Astrocyte of the hippocampus (primary cell): ENCODE results near the gene PRSS35.
A peak's percentile ranks its signal among the peaks of the same experiment; 100 is the strongest.
"Not testable (repeated sequence)": the region's sequence is repeated elsewhere in the genome, so short reads cannot be mapped to it uniquely, and the experiment has no call there.

Source experiments
- DNase-seq: peaks from one replicate; pipeline ENCODE4 v3.0.0; 2011; ENCODE audit warnings: low read depth, low spot score

The PRSS35 gene

GRCh38 chr6:83517500-83517899 is 5.2 kb downstream of the PRSS35 start:
- no peak for DNase-seq

DNA sequence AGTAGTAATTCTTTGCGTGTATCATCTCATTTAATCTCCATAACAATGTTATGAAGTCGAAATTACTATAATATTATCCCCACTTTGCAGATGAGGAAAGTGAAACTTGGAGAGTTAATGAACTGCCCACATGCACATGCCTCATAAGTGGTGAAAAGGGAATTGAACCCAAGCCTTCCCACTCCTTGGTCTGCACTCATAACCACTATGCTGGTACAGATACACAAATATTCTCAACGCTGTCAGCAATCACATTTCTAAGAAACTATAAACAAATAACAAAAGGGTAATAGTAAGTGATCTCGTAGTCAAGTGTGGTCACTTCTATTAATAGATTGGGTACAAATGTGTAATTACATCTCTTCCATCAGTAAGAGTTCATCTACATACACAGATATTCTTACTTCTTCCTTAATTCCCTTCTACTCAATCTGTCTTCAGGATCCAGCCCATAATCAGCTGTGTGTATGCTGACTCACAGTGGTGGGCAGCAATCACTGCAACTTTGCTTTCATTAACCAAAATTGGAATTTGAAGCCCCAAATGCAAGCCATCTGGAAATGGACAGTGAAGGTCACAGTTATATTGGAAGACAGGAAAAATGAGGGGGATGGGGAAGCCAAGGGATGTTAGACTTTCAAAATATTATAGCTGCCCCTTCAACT is 6.6 kb downstream of the PRSS35 start:
- DNase-seq: peak; percentile 34

GRCh38 chr6:83536034-83536646 is 23.8 kb downstream of the PRSS35 start:
- peak; percentile 44 for DNase-seq

DNA sequence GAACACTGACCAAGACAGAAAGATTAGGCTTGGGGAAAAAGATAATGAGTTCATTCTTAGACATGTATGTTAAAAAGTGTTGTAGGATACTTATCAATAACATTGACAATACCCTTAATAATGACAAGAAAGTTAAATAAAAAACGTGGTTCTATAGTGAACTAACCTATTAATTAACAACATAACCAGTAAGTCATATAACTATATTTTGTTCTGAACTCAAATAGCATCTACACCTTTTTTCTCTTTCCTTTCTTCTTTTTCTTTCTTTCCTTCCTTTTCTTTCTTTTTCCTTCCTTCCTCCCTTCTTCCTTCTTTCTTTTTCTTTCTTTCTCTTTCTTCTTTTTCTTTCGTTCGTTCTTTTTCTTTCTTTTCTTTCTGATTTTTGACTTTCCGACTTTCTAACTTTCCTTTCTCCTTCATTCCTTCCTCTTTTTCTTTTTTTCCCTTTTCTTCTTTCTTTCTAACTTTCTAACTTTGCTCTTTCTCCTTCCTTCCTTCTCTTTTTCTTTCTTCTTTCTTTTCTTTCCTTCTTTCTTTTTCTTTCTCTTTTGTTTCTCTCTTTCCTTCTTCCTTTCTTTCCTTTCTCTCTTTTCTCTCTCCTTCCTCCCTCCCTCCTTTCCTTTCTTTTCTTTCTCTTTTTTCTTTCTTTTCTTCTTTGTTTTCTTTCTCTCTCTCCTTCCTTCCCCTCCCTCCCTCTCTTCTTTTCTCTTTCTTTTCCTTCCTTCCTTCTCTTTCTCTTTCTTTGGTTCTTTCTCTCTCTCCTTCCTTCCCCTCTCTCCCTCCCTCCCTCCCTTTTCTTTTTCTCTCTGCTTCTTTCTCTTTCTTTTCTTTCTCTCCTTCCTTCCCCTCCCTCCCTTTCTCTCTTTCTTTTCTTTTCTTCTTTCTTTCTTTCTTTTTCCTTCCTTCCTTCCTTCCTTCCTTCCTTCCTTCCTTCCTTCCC is 24.6 kb downstream of the PRSS35 start:
- no peak for DNase-seq

GRCh38 chr6:83539678-83540077 is 27.3 kb downstream of the PRSS35 start:
- no peak for DNase-seq

DNA sequence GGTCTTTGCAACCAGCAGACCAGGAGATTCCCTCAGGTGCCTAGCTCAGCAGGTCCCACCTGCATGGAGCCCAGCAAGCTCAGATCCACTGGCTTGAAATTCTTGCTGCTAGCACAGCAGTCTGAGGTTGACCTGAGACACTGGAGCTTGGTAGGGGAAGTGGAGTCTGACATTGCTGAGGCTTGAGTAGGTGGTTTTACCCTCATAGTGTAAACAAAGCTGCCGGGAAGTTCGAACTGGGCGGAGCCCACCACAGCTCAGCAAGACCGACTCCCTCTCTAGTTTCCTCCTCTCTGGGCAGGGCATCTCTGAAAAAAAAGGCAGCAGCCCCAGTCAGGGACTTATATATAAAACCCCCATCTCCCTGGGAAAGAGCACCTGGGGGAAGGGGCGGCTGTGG is 34.3 kb downstream of the PRSS35 start:
- no peak for DNase-seq

- DNase-seq: not testable (repeated sequence)
These were observed 38.1 kb downstream of the PRSS35 start for GRCh38 chr6:83550482-83550881.

DNA sequence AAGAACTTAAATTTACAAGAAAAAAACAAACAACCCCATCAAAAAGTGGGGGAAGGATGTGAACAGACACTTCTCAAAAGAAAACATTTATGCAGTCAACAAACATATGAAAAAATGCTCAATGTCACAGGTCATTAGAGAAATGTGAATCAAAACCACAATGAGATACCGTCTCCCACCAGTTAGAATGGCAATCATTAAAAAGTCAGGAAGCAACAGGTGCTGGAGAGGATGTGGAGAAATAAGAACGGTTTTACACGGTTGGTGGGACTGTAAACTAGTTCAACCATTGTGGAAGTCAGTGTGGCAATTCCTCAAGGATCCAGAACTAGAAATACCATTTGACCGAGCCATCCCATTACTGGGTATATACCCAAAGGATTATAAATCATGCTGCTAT is 39.4 kb downstream of the PRSS35 start:
- not testable (repeated sequence) for DNase-seq

GRCh38 chr6:83556871-83557270 is 44.5 kb downstream of the PRSS35 start:
- no peak for DNase-seq

GRCh38 chr6:83558975-83559374 is 46.6 kb downstream of the PRSS35 start:
- no peak for DNase-seq

DNA sequence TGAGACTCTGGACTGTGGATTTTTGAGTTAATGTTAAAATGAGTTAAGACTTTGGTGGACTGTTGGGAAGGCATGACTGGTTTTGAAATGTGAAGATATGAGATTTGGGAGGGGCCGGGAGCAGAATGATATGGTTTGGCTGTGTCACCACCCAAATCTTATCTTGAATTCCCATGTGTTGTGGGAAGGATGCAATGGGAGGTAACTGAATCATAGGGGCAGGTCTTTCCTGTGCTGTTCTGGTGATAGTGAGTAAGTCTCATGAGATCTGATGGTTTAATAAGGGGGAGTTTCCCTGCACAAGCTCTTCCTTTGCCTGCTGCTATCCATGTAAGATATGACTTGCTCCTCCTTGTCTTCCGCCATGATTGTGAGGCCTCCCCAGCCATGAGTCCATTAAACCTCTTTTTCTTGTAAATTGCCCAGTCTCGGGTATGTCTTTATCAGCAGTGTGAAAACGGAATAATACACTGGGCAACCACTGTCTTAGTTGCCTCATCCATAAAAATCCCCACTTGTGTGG is 59.4 kb downstream of the PRSS35 start:
- not testable (repeated sequence) for DNase-seq

GRCh38 chr6:83574783-83575182 is 62.4 kb downstream of the PRSS35 start:
- no peak for DNase-seq
